ENCODE data around the gene MLPH.

Gene MLPH

GRCh38 chr2:237574894-237575868, 88.1 kb downstream of the MLPH start:
- no peak overlapping the region for H3K4me3 ChIP-seq (ENCODE audit: low read depth, low read length)
- TF ChIP-seq CTCF (IDR thresholded peaks at IDR 0.05; ENCODE audit: low read depth, low read length): no peak

GRCh38 chr2:237575869-237576862, 89.1 kb downstream of the MLPH start:
- H3K4me3 ChIP-seq (ENCODE audit: low read depth, low read length): no peak overlapping the region
- no peak for TF ChIP-seq CTCF (IDR thresholded peaks at IDR 0.05; ENCODE audit: low read depth, low read length)

GRCh38 chr2:237576974-237577373, 89.9 kb downstream of the MLPH start:
- TF ChIP-seq CTCF (IDR thresholded peaks at IDR 0.05; ENCODE audit: low read depth, low read length): no peak

GRCh38 chr2:237577458-237577857, 90.4 kb downstream of the MLPH start:
- no peak overlapping the region for H3K4me3 ChIP-seq (ENCODE audit: low read depth, low read length)
- TF ChIP-seq CTCF (IDR thresholded peaks at IDR 0.05; ENCODE audit: low read depth, low read length): no peak

More at GRCh38 chr2:237576974-237577373, 89.9 kb downstream of the MLPH start:
- no peak overlapping the region for H3K4me3 ChIP-seq (ENCODE audit: low read depth, low read length)

- TF ChIP-seq CTCF (IDR thresholded peaks at IDR 0.05; ENCODE audit: low read depth, low read length): no peak
- H3K4me3 ChIP-seq (ENCODE audit: low read depth, low read length): no peak overlapping the region
Measured at GRCh38 chr2:237577956-237578870, 91.2 kb downstream of the MLPH start.

GRCh38 chr2:237581326-237581725, 94.3 kb downstream of the MLPH start:
- no peak for TF ChIP-seq CTCF (IDR thresholded peaks at IDR 0.05; ENCODE audit: low read depth, low read length)

More at GRCh38 chr2:237581326-237581725, 94.3 kb downstream of the MLPH start:
- H3K4me3 ChIP-seq (ENCODE audit: low read depth, low read length): no peak overlapping the region
